GM18909 (cell line): ENCODE data around the gene WDR27.
A peak's percentile ranks its signal among the peaks of the same experiment; 100 is the strongest.
"Not testable (repeated sequence)": the region's sequence is repeated elsewhere in the genome, so short reads cannot be mapped to it uniquely, and the experiment has no call there.

Source experiments
- ATAC-seq: cut with Tn5 transposase; IDR thresholded peaks from one replicate; pipeline ENCODE4 v1.9.1; 2021; ENCODE audit warnings: mild to moderate bottlenecking; ENCODE audit not compliant: unreplicated experiment, poor library complexity

Gene WDR27

DNA sequence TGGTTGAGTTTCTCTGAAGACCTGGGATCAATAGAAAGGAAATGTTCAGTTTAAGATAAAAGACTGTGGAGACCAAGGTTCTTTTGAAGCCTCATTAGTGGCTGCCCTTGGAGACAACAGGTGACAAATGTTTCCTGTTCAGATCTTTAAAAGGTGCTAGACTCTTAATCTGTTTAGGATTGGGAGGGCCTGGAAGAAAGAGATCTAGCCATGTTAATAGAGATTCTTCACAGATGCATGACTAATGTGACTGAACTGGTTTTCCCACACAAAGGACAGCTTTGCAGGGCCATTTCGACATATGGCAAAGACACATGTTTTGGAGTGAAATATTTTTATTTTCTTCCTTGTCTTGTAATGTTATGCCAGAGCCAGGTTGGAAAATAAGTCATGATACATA, 82.2 kb downstream of the WDR27 start:
- ATAC-seq: no peak

DNA sequence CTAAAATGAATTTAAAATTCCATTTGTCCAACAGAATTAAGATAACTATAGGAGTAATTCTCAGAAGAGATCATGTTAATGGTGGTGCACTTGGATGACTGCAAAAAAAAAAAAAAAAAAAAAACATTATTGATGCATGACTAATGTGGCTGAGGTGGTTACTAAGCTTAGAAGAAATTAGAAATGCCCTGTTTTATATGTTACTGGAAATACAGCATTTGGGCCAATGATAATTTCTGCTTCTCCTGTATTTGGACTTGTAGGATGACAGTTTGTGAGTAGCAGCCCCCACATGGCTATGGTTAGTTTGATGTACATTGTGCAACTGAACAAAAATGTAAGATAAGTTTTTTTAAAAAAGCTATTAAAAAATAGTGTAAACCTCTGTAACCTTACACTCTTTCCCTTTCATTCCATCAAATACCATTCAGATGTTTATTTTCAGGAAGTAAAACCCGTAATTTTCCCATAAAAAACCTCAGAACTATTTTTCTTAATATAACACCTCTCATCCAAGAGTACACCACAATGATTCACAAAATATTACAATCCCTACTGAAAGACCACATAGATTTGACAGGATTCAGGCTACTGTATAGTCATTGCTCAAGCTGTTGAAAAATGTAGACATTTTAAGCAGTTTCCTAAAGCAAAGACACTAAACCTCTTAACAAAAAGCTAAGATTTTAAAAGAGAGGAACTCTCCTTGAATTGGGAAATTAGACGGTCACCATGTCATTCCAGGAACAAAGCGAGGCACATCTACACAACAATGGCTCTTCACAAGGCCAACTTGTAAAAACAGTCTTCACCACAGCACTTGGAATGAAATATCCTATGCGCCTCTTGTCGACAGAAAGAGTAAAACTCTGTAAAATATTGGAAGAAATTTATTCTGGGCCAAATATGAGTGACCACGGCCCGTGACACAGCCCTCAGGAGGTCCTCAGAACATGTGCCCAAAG, 83.0 kb downstream of the WDR27 start:
- no peak for ATAC-seq

DNA sequence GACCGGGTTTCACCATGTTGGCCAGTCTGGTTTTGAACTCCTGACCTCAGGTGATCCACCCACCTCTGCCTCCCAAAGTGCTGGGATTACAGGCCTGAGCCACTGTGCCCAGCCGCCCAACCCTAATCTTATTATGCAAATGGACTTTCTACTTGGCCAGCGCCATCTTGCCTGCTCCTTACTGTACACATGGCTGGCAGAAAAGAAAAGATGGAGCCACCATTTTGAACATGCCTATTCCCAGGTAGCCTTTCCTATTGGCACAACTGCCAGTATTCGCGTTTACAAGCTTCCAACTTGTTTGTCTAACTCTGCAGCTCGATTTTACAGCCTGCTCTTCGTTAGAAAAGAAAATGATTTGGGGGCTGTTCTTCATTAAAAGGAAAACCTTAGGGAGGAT, 84.3 kb downstream of the WDR27 start:
- ATAC-seq: no peak

DNA sequence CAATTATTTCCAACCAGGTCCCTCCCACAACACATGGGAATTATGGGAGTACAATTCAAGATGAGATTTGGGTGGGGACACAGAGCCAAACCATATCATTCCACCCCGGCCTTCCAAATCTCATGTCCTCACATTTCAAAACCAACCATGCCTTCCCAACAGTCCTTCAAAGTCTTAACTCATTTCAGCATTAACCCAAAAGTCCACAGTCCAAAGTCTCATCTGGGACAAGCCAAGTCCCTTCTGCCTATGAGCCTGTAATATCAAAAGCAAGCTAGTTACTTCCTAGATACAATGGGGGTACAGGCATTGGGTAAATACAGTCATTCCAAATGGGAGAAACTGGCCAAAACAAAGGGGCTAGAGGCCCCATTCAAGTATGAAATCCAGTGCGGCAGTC, 93.2 kb downstream of the WDR27 start:
- ATAC-seq: not testable (repeated sequence)

DNA sequence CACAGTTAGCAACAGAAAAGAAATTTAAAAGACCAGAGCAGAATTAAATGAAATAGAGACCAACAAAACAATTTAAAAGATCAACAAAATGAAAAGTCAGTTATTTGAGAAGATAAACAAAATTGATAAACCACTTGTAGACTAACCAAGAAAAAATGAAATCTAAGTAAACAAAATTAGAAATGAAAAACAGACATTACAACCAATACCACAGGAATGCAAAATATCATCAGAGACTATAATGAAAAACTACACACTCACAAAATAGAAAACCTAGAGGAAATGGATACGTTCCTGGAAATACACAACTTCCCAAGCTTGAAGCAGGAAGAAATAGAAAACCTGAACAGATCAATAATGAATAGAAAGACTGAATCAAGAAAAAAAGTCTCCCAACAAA, 97.8 kb downstream of the WDR27 start:
- no peak for ATAC-seq

DNA sequence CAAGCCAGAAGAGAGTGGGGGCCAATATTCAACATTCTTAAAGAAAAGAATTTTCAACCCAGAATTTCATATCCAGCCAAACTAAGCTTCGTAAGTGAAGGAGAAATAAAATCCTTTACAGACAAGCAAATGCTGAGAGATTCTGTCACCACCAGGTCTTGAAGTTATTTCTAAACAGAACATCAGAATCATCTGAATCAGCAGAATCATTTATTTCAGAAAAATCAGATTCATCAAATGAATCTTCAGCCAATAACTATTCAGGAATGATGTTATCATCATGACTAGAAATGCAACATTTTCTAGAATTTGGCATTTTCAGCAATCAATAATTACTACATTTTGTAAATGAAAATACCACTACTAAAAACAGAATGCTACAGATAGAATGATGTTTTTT, 100.7 kb downstream of the WDR27 start:
- ATAC-seq: not testable (repeated sequence)

DNA sequence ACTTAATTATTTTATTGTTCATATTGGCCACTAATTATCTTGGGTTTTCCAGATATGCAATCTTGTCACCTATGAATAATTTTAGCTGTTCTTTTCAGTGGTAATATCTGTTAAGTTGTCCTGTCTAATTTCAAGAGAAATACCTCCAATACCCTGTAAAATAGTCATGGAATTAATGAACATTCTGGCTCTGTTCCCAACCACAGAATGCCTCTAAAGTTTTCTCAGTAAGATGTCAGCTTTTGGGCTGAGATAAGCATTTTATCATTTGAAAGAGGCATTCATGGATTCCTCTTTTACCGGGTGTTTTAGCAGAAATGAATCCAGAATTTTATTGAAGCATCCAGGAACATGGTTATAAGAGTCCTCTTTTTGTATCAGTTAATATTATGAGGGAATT, 109.3 kb downstream of the WDR27 start:
- ATAC-seq: no peak

DNA sequence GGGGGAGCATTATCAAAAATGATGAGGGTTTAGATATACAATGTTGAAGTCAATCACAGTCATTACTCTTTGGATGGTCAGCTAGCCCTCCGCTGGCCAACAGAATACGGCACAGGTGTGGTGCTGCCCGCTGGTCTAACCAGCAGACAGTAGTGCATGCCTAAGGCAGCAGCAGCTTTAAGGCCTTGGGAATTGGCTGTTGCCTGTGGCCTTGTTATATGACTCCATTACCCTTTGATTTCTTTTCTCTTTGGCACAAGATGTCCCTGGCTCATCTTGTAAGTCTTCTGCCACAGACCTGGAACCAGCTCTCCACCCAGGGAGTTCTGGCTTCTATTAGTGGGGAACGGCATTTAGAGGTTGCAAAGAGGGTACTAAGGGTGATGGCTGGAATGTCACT, 110.2 kb downstream of the WDR27 start:
- ATAC-seq: no peak

DNA sequence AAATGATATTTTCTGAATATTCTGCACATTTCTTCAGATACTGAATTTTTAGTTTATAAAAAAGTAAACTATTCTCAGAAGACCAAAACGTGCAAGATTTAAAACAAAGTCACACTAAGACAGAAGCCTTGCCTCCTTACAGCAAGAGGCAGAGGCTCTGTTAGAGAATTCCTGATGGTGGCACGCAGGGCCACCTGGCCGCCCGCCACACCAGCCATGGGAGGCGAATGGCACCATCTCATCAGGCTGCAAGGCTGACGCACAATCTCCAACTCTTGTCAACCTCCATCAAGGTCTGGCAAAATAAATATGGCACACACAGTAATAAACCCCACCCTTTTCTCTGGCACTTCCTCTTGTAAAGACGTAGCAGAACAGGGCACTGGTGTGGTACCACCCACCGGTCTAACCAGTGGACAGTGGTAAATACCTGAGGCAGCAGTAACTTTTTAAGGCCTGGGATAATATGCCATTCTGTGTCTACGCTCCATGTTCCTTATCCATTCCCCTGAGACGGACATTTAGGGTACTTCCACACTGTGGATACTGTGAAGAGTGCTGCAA, 111.4 kb downstream of the WDR27 start:
- no peak for ATAC-seq

DNA sequence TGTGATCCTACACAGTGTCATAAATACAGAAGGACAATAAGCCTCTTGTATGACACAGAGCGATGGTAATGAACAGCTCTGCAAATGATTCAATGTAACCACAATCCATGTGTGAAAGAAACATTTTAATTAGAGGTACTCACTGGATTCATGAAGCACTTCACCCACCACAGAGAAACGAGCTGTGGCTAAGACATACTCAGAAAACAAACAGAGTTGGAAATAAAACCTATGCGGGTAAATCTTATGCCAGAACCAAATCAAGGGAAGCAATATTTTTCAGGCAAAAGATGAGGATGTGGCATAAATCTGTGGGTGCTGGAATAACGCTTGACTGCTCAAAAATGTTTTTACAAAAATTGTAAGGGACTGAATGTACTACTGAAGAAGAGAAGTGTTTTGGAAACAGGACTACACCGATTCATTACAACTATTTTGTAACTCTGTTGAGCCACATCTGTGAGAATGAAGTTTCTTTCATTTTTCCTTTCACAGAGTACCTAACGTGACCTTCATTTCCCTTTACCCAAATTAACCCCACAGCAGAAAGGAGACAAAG, 112.1 kb downstream of the WDR27 start:
- ATAC-seq: peak; percentile 76

DNA sequence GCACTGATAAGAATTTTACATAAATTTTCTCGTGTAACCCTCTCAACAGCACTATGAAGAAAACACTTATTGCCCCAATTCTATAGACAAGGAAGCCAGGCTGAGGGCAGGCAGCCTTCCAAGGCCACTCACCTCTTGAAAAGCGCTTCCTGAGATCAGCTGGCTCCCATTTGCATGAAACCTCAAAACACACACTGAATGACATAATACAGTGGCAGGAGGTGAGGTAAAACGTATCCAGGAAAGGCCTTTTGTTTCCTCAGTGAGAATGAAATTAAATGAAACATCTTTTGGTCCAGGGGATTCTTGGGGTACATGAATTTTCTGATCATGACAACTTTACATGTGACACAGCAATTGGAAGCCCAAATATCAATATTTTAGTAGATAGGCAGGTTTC, 112.5 kb downstream of the WDR27 start:
- ATAC-seq: peak; percentile 77

DNA sequence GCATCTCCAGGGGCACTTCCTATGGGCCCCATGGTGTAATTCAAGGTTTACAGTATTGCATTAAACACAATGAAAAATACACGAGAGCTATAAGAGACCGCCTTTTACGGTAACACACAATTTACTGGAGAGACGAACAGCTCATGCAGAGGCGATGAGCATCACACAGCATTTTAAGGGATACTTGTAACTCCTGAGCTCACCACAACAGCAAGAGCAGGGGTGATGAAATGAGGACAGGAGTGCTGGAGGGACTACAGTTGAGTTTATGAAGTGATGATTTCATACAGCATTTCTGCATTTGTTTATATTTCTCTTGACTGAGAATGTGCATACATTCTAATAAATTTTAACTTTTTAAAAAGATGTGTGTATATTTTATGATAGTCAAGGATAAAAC, 113.9 kb downstream of the WDR27 start:
- ATAC-seq: no peak

DNA sequence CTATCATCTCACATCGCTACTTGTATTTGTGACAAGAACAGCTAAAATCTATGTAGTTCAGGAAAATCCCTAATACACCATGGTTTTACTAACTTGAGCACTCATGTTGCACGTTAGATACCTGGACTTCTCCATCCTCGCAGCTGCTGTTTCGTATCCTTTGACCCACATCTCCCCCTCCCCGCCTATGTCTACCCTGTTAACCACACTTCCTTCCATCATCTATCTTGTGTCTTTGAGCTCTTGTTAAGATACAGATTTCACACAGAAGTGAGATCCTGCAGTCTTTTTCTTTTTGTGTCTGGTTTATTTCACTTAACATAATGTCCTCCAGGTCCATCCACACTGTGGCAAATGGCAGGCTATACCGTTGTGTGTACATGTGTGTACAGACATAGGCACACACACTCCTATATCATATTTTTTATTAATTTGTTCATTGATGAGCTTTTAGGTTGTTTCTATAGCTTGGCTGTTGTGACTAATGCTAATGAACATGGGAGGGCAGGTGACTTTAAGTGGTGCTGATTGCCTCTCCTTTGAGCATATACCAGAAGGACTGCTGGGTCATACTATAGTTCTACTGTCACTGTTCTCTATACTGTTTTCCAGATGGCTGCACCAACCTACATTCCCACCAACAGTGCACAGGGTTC, 117.8 kb downstream of the WDR27 start:
- no peak for ATAC-seq

DNA sequence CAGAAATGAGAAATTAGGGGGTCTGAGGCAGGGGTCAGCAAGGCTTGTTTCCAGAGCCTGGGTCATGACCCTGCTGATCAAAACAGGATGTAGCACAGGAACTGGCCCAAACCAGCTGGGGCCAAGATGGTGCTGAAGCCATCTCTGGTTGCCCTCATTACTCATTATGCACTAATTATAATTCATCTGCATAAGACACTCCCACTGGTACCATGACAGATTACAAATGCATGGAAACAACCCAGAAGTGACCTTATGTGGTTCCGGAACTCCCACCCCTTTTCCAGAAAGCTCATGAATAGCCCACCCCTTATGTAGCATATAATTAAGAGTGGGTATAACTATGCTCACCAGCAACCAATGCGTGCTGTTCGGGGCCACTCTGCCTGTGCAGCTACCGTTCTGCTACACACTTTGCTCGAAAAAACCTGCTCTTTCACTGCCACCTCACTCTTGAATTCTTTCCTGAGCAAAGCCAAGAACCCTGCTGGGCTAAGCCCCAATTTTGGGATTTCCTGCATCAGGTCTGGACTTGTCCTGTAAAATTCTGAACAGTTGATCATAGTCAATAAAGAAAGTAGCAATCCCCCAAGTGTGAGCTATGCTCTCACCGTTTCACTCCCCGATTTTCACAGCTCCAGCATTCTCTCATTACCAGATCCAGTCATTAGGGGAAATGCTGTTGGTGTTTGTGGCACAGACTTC, 122.3 kb downstream of the WDR27 start:
- no peak for ATAC-seq

DNA sequence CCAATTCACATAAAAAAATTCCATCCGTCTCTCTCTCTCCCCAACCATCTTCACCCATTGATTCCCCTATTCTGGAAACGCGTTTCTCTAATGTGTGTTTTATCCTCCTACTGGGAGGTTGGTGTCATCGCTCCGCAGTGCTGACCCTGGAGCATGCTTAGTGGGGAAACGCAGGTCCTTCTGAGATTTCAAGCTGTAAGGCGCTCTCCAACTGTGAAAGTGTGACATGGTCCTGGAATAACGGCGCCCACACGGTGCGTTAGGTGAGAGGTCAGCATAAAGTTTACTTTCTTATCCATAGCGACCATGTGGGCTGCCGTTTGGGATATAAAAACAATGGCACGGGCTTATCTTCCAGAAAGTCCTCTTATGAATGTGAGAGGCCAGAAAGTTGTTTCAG, 123.9 kb downstream of the WDR27 start:
- no peak for ATAC-seq

DNA sequence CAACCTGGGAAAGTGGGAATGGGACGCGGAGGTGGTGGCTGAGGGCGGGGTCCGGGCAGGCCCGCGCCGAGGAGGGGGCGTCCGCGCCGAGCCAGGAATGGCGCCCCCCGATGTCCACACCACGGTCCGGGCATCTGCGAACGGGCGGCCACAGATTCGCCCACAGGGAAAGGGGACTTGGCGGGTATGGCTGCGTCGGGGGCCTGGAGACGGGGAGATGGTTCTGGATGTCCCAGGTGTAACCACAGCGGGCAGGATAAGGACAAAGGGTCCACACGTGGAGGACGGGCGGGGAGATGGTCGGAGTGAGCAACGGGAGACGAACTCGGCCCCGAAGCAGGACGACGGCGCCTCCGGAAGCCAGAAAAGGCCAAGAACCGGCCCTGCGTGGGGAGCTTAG, 124.6 kb downstream of the WDR27 start:
- no peak for ATAC-seq

DNA sequence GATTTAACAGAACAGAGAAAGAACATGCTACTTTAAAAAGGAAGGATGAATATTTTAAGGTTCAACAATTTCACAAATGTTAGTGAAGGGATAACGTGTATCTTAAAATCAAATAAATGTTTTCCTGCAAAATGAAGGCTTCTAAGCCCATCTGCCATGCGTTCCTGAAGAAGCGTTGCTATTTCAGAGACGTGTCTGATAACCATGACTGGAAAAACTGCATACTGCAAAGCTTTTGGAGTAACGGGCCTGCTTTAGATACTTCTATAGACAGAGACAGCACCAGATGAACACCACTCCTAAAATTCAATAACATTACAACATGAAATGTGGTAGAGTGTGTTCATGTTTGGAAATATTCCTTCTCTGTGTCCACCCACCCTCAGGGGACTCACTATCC, 126.0 kb downstream of the WDR27 start:
- ATAC-seq: no peak

DNA sequence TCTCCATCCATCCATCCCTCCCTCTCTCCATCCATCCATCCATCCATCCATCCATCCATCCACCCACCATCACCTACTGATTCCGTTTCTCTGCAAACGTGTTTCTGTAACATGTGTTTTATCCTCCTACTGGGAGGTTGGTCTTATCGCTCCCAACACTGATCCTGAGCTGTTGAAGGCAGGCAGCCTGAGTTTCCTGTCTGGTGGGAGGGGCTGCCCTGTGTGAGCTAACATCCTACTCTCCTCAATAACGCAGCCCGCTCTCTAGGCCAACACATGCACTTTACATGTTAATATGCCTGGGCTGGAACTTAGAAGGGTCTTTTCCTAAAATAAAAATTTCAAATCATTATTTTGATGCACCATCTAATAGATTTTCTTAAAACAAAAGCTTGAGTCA, 126.5 kb downstream of the WDR27 start:
- ATAC-seq: no peak

DNA sequence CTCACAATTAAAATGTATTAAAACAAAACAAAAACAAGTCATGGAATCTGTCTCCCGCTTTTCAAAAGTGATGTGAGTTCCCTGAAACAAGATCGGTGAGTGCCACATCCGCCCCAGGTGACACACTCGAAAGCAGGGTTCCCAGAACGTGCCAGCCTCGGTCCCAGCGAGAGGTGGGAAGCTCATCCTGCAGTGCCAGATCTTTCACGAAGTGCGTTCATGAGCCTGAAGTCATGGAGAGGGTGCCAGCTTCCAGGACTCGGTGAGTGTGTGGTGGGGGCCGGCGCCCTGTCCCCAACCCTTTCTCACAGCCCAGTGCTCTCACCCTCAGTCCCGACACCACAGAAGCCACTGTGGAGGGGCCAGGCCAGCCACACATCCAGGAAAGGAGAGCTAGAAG, 127.4 kb downstream of the WDR27 start:
- no peak for ATAC-seq

DNA sequence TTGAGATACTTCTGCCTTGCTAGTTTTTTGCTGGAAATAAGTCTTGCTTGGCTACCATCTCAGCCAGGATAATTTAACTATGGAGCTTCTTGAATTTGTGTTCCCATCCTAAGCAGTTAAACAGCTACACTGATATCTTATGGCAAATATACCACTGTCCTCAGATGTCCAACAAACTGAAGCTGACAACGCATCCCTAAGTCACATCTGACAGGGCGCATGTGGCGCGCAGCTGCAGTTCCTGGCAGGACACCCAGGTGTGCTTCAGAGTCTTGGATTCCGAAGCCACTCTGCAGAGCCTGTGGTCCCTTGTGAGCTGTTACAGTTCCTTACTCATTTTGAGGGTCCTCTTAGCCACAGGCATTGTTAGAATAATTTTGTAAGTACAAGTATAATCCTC, 127.9 kb downstream of the WDR27 start:
- no peak for ATAC-seq
